GM12891 (cell line): ENCODE measurements around the gene PPP2R5D.
"Not testable (repeated sequence)": the region's sequence is repeated elsewhere in the genome, so short reads cannot be mapped to it uniquely, and the experiment has no call there.

Experiments
- POLR2A ChIP-seq: IDR thresholded peaks from 2 replicates; pipeline ENCODE4 v1.6.1; 2011; ENCODE audit warnings: low read depth, low read length, control low read depth
- POLR2AphosphoS5 ChIP-seq: IDR thresholded peaks from 2 replicates; pipeline ENCODE4 v1.6.1; 2011; ENCODE audit warnings: low read depth, low read length, control low read depth
- SPI1 ChIP-seq: IDR thresholded peaks from 2 replicates; pipeline ENCODE4 v1.6.1; 2011; ENCODE audit warnings: low read depth, low read length, control low read depth

- not testable (repeated sequence) for TF ChIP-seq POLR2AphosphoS5, POLR2A, SPI1
Observed at GRCh38 chr6:43041475-43041874, 57.1 kb downstream of the PPP2R5D start.
